H1 (cell line): ENCODE measurements around the gene PRRC2A. TPM values are rescaled to one million over a fixed set of nuclear protein-coding genes. Genes with fewer than 3 reads are reported as not detected.

ENCODE experiments used
- NANOG ChIP-seq: IDR thresholded peaks from 2 replicates; pipeline ENCODE4 v1.6.1; 2011; ENCODE audit warnings: low read length, low read depth, mild to moderate bottlenecking, inconsistent platforms; ENCODE audit not compliant: insufficient read depth, poor library complexity, severe bottlenecking
- POU5F1 ChIP-seq: IDR thresholded peaks from 2 replicates; pipeline ENCODE4 v1.6.1; 2011; ENCODE audit warnings: low read depth, mild to moderate bottlenecking, low read length, moderate library complexity
- polyA plus RNA-seq, 7 experiments: library from polyadenylated mRNA; depleted of rRNA in 3 of 7; stranded (reverse) in 5 of 7; unstranded in 2 of 7; fragments of >200 nt in 5 of 7; fragments of 200-250 nt in 2 of 7; gene quantifications; 1 replicate in 5 of 7; 2 replicates in 1 of 7; 4 replicates in 1 of 7; pipeline versions ENCODE4 v1.2.1 to v1.2.3, GENCODE V29; 2011 to 2013; ENCODE audit warnings: missing spikeins in 2 of 7, mixed read lengths in 2 of 7
- total RNA-seq: library from RNA; stranded (reverse); fragmentation: NEBNext Ultra II Directional; extraction: Animal tissue kit (Norgen Biotek cat#: 25700); gene quantifications from 2 replicates; pipeline ENCODE4 v1.2.1, GENCODE V29; 2021

Gene PRRC2A
- total and polyA plus RNA-seq, 2 of the 8 experiments (the other 6 are each of a cell fraction or from before 2014, with no cell fraction given), result 118 to 300 TPM

- TF ChIP-seq POU5F1, result no peak
- no peak for TF ChIP-seq NANOG
These were observed 41.4 kb upstream of the PRRC2A start (continued) for GRCh38 chr6:31579119-31579505.
